GM21825 (cell line): Measurements from ENCODE around the gene NMUR1.

Experiments used
- ATAC-seq: cut with Tn5 transposase; IDR thresholded peaks from one replicate; pipeline ENCODE4 v1.9.1; 2021; ENCODE audit warnings: mild to moderate bottlenecking, moderate library complexity; ENCODE audit not compliant: unreplicated experiment

The NMUR1 gene

DNA sequence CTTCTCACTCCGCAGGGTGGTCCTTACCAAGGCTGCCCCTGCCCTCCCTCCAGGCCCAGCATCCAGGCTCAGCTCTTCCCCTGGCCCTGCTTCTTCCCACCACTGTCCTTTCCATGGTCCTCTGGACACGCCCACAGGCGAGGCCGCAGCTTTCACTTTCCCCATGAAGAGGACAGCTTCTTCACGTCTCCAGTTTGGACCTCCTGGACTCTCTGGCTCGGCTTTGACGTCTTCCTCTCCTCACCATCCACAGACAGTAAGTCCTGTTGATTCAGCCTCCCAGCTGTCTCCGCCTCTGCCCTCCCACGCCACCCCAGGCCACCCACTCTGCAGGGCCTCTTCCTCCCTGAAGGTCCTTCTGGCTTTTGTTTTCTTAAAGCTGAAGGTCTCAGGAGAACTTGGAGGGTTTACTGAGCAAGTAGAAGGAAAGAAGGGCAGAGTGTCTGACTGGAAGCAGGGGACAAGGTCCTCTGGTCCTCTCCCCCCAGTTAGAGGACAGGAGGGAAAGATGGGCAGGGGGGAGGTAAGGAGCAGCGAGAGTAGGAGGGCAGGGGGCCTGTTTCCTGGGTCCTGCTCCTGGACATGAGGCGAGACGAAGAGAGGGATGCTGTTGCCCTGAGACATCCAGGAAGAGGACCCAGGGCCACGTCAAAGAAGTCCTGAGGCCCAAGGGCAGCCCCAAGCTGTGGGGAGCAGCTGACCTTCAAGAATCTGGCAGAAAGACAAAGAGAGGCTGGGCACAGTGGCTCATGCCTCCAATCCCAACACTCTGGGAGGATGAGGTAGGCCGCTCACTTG is 24.7 kb upstream of the NMUR1 start:
- ATAC-seq: no peak

DNA sequence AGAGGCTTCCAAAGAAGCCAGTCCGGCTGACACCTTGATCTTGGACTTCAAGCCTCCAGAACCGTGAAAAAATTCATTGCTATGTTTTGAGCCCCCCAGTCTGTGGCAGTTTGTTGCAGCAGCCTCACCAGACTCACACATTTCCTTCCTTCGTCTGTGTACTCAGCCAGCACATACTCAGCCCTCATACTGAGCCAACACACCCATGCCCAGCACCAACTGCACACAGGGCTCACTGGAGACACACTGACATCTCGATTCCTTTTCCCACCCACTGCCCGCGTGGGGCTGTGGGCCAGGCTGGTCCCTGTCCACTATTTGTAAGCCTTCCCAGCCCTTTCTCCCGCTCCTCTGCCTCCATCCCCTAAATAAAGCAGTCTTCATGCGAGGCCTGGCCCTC is 24.1 kb upstream of the NMUR1 start:
- ATAC-seq: no peak

GRCh38 chr2:231552752-231553151 is 22.5 kb upstream of the NMUR1 start:
- ATAC-seq: no peak

DNA sequence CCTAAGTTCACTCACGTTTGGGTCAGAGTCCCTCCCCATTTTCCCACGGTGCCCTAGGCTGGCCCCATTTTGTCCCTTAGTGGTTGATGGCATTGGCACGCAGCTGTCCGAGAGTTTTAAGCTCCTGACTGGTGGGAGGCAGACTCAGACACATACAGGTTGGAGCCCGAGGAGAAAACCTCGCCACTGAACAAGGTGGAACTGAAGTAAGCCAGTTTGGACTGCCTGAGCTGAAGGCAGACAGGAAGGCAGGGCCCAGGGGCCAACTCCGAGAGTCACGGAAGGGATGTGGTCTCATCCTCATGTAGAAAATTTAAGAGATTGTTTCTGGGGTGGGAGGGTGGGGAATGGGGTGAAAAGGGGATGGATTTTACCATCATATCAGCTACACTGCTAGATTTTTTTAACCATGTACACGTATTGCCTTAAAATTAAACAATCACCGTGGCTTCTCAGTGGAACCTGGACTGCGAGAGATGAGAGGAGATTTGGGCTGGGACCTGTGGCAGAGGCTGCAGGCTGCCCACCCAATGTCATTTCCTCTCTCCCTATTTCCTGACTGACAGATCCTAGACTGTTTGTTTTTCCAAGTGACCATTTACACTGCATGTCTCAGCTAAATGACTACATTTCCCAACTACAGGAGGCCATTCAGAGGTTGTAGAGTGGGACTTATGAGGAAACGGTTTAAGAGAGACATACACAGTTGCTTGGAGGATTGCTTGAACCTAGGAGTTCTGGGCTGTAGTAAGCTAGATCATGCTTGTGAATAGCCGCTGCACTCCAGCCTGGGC is 19.4 kb upstream of the NMUR1 start:
- ATAC-seq: no peak

DNA sequence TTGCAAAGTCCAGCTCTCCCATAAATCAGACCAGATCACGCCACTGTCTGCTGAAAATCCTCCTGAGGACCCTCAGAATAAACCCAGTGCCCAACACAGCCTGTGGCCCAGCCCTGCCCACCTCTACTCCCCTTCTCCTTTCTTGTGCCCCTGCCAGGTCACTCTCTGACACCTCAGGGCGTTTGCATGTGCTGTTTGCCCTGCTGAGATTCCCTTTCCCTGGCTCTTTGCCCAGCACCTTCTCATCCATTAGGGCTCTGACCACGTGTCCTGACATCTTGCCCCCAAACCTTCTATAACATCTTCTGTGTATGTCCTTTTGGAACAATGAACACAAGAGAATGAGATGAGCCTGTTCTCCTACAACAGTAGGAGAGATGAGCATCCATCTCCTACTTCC is 18.5 kb upstream of the NMUR1 start:
- ATAC-seq: no peak

DNA sequence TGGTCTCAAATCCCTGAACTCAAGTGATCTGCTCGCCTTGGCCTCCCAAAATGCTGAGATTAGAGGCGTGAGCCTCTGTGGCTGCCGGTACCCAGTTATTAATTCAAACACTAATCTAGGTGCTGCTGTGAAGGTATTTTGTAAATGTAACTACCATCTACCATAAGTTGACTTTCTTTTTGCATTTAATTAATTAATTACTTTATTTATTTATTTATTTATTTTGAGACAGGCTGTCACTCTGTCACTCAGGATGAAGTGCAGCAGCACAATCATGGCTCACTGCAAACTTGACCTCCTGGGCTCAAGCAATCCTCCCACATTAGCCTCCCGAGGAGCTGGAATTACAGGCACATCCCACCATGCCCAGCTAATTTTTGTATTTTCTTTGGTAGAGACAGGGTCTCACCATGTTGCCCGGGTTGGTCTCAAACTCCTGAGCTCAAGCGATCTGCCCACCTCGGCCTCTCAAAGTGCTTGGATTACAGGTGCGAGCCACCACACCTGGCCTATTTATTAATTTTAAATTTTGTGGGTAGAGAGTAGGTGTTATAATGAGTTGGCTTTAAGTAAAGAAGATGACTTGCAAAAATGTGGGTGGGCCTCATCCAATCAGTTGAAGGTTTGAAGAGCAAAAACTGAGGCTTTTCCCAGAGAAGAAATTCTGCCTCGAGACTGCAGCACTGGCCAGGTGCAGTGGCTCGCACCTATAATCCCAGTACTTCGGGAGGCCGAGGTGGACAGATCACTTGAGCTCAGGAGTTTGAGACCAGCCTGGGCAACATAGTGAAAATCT is 17.3 kb upstream of the NMUR1 start:
- ATAC-seq: no peak

DNA sequence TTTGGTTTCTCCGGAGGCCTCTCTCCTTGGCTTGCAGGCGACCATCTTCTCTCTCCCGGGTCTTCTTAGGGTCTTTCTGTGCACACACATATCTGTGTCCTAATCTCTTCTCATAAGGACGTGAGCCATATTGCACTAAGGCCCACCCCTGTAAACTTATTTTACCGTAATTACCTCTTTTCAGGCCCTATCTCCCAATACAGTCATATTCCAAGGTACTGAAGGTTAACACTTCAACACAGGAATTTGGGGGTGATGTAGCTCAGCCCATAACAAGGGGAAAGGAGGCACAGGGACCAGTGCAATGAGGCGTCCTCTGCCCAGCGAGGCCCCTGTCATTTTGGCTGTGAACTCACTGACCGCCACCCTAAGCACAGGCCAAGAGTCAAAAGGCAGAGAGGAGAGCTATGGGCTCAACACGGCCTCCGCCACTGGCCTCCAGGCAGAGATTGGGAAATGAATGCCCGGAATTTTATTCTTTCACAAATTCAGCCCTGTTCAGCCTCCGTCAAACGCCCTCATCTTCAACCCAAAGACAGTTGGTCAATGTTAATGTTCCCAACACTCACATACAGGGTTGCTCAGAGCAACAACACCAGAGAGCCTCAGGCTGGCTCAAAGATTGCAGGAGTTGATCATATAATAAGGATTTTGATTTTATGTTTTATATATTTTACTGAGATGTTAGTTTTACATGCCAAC is 15.9 kb upstream of the NMUR1 start:
- ATAC-seq: peak; percentile 5

DNA sequence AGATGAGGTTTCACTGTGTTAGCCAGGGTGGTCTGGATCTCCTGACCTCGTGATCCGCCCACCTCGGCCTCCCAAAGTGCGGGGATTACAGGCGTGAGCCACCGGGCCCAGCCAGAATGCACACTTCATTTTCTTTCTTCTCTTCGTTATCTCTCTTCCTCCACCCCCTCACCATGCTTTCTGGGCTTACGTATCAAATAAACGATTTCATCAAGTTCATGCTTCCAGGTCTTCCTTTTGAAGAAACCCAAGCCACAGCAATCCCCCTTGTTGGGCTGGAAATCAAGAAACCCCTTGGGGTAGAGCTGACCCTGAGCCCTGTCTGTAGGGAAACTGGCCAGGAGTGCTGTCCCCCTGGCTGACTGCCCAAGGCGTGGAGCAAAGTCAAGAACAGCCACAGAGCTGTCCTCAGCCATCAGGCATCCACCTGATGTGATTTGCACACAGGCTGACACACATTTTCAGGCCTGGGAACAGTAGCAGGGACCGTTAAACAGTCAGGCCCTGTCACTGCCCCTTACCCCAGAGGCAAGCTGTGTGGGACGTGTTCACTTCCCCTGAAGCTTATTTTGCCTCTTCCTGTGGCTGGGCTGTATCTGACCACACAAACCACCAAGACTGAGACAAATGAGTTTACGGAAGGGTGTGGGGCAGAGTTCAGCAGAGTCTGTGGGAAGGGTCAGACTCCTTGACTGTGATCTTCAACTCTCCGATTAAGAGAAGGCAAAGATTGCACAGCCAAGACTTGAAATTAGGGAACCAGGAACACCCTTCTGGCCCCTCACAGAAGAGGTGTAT is 15.1 kb upstream of the NMUR1 start:
- ATAC-seq: peak; percentile 99

GRCh38 chr2:231542136-231542535 is 11.9 kb upstream of the NMUR1 start:
- ATAC-seq: no peak

GRCh38 chr2:231541645-231542044 is 11.4 kb upstream of the NMUR1 start:
- ATAC-seq: no peak

- no peak for ATAC-seq
These were observed 9.7 kb upstream of the NMUR1 start for GRCh38 chr2:231539991-231540390.

GRCh38 chr2:231535961-231536360 is 5.7 kb upstream of the NMUR1 start:
- ATAC-seq: no peak

GRCh38 chr2:231533777-231534125 is 3.5 kb upstream of the NMUR1 start:
- ATAC-seq: no peak

GRCh38 chr2:231533086-231533776 is 3.0 kb upstream of the NMUR1 start:
- ATAC-seq: no peak

- no peak for ATAC-seq
These were observed 2.5 kb upstream of the NMUR1 start for GRCh38 chr2:231532756-231533035.

DNA sequence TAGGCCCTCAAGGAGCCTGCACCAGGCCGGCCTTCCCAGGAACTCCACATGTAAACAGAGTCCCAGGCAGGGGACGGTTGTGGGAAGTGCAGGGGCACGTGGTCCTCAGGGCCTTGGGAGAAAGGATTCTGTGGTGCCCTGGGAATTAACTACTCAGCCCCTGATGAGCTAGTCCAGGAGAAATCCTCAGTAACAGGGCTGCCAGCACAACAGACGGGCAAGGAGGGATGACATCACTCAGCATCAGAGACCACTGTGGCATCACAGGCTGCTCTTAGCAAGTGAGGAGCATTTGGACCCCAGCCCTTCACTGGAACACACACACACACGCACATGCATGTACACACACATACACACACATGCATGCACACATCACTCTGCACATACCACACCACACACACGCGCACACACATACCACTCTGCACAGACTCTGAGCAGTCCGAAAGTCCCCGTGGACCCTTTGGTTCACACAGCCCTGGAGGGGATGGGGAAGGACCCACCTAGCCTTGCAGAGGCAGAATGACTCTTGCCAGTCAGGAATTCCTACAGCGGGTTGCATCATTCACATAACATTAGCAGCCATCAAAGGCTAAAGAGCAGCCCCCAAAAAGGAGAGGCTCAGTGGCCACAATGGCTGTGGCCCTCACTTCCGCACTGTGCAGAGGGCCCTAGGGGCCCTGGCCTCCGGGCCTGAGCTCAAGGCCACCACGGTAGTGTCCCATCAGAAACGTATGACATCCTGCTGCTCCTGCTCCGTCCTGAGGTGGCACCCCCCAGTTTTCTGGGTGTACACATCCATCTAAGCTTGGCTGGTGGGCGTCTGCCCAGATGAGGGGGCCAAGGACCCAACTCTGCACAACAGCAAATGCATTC is 1.9 kb upstream of the NMUR1 start:
- ATAC-seq: no peak

GRCh38 chr2:231531466-231531865 is 1.2 kb upstream of the NMUR1 start:
- ATAC-seq: no peak

DNA sequence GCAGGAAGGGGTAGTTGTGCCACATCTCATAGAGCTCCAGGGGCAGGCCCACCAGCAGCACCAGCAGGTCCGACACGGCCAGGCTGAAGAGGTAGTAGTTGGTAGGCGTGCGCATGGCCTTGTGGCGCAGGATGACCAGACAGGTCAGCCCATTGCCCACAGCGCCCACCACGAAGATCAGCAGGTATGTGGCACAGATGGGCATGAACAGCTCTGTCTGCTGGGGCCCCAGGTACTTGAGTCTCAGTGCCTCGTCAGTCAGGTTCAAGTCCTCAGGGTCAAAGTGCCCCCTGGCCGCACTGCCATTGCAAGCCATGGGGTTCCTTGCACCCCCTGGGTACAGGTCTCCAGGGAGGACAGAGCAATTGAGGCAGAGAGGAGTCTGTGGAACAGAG is 1.6 kb downstream of the NMUR1 start:
- no peak for ATAC-seq
